SK-N-SH (cell line): ENCODE results near the gene MAPKBP1.

Source experiments
- ELF1 ChIP-seq: IDR thresholded peaks from 2 replicates; pipeline ENCODE4 v1.4.0; 2012
- EZH2phosphoT487 ChIP-seq: fragments of 200-600 bp; sonication (generic); IDR thresholded peaks from 2 replicates; pipeline ENCODE4 v1.6.1; 2017; ENCODE audit warnings: low read depth, mixed run types, mild to moderate bottlenecking, antibody characterized with exemption, moderate library complexity, borderline replicate concordance
- FOXM1 ChIP-seq: IDR thresholded peaks from 2 replicates; pipeline ENCODE4 v1.4.0; 2012; ENCODE audit warnings: low read depth, mild to moderate bottlenecking
- GABPA ChIP-seq: IDR thresholded peaks from 2 replicates; pipeline ENCODE4 v1.4.0; 2012; ENCODE audit warnings: low read depth, mild to moderate bottlenecking
- MAX ChIP-seq: IDR thresholded peaks from 2 replicates; pipeline ENCODE4 v1.4.0; 2012; ENCODE audit warnings: low read depth
- NRF1 ChIP-seq: IDR thresholded peaks from 2 replicates; pipeline ENCODE4 v1.6.1; 2012; ENCODE audit warnings: low read depth, mild to moderate bottlenecking, low read length
- PBX3 ChIP-seq: IDR thresholded peaks from 2 replicates; pipeline ENCODE4; 2012
- POLR2AphosphoS5 ChIP-seq: IDR thresholded peaks from 2 replicates; pipeline ENCODE4 v1.6.1; 2012; ENCODE audit warnings: low read depth, low read length
- RCOR1 ChIP-seq: fragments of 150-350 bp; IDR thresholded peaks from 2 replicates; pipeline ENCODE4 v1.6.1; 2017; ENCODE audit warnings: antibody characterized with exemption, low read length
- SMC3 ChIP-seq: IDR thresholded peaks from 2 replicates; pipeline ENCODE4 v1.6.1; 2012; ENCODE audit warnings: low read depth, low read length, improper control_type of control experiment
- TAF1 ChIP-seq: IDR thresholded peaks from 2 replicates; pipeline ENCODE4 v1.6.1; 2012; ENCODE audit warnings: low read depth, mild to moderate bottlenecking, low read length, moderate library complexity, borderline replicate concordance
- TCF12 ChIP-seq: IDR thresholded peaks from 2 replicates; pipeline ENCODE4 v1.4.0; 2012
- YY1 ChIP-seq: IDR thresholded peaks from 2 replicates; pipeline ENCODE4 v1.4.0; 2012; ENCODE audit warnings: low read depth, mild to moderate bottlenecking
- TF ChIP-seq, protein P1 (sequence below): fragments of 200-600 bp; sonication (generic); IDR thresholded peaks from 2 replicates; pipeline ENCODE4 v1.6.1; 2017; ENCODE audit warnings: antibody characterized with exemption, mild to moderate bottlenecking, moderate library complexity

GRCh38 chr15:41775651-41776050, 1.4 kb downstream of the MAPKBP1 start:
- TF ChIP-seq, protein P1, sequence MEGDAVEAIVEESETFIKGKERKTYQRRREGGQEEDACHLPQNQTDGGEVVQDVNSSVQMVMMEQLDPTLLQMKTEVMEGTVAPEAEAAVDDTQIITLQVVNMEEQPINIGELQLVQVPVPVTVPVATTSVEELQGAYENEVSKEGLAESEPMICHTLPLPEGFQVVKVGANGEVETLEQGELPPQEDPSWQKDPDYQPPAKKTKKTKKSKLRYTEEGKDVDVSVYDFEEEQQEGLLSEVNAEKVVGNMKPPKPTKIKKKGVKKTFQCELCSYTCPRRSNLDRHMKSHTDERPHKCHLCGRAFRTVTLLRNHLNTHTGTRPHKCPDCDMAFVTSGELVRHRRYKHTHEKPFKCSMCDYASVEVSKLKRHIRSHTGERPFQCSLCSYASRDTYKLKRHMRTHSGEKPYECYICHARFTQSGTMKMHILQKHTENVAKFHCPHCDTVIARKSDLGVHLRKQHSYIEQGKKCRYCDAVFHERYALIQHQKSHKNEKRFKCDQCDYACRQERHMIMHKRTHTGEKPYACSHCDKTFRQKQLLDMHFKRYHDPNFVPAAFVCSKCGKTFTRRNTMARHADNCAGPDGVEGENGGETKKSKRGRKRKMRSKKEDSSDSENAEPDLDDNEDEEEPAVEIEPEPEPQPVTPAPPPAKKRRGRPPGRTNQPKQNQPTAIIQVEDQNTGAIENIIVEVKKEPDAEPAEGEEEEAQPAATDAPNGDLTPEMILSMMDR: no peak
- TF ChIP-seq EZH2phosphoT487: no peak
- no peak for TF ChIP-seq PBX3
- TF ChIP-seq SMC3: no peak
- no peak for TF ChIP-seq POLR2AphosphoS5
- no peak for TF ChIP-seq MAX
- TF ChIP-seq ELF1: no peak
- no peak for TF ChIP-seq FOXM1
- no peak for TF ChIP-seq RCOR1
- no peak for TF ChIP-seq TCF12
- TF ChIP-seq NRF1: no peak
- no peak for TF ChIP-seq YY1
- no peak for TF ChIP-seq TAF1
- TF ChIP-seq GABPA: no peak
